GM15510 (cell line): Measurements from ENCODE around the gene SEC11C.

ENCODE experiments used
- POLR2A ChIP-seq: IDR thresholded peaks from 3 replicates; pipeline ENCODE4 v1.6.1; 2011; ENCODE audit warnings: borderline replicate concordance; ENCODE audit not compliant: insufficient read length; ENCODE audit errors: extremely low read depth

SEC11C gene

GRCh38 chr18:59182673-59183072 is 43.0 kb downstream of the SEC11C start:
- TF ChIP-seq POLR2A, result no peak

GRCh38 chr18:59189008-59189407 is 49.3 kb downstream of the SEC11C start:
- TF ChIP-seq POLR2A, result no peak

- no peak for TF ChIP-seq POLR2A
Measured at GRCh38 chr18:59189746-59190145, 50.1 kb downstream of the SEC11C start.

GRCh38 chr18:59196161-59196725 is 56.6 kb downstream of the SEC11C start:
- no peak for TF ChIP-seq POLR2A

- no peak for TF ChIP-seq POLR2A
Measured at GRCh38 chr18:59197636-59198035, 58.0 kb downstream of the SEC11C start.

- TF ChIP-seq POLR2A, result no peak
Measured at GRCh38 chr18:59198215-59198614, 58.5 kb downstream of the SEC11C start.

- no peak for TF ChIP-seq POLR2A
Measured at GRCh38 chr18:59200787-59201186, 61.1 kb downstream of the SEC11C start.

GRCh38 chr18:59202258-59202820 is 62.7 kb downstream of the SEC11C start:
- no peak for TF ChIP-seq POLR2A

- TF ChIP-seq POLR2A, result no peak
Measured at GRCh38 chr18:59207506-59207905, 67.8 kb downstream of the SEC11C start.
